HCT116 (cell line): Measurements from ENCODE around the gene RHOB. TPM values are rescaled to one million over a fixed set of nuclear protein-coding genes. Genes with fewer than 3 reads are reported as not detected.

Experiments
- ATAC-seq: fragments of 200-7000 bp; cut with Tn5 transposase; 2 replicates; pipeline ENCODE4 v1.9.1; 2020; ENCODE audit warnings: mild to moderate bottlenecking, moderate library complexity
- BruUV-seq: library from RNA; stranded (reverse); fragments of 400-500 nt; replicated peaks from 2 replicates; lab custom pipeline; 2021; lab: Mats Ljungman, UMichigan
- CTCF ChIA-PET: fragments of 300-600 bp; sonication (Branson Sonifier 250); formaldehyde crosslinking; loops from one replicate; lab custom pipeline; 2021; ENCODE audit warnings: antibody characterized with exemption; lab: Charles Lee
- POLR2A ChIA-PET: fragments of 300-600, 350-600 bp; sonication (Branson Sonifier 250); formaldehyde crosslinking; loops from one replicate; lab custom pipeline; 2021; ENCODE audit warnings: antibody characterized with exemption; lab: Charles Lee
- RAD21 ChIA-PET, 2 experiments: fragments of 300-600 bp; sonication (Branson Sonifier 250); formaldehyde crosslinking; loops; one replicate each; lab custom pipeline; 2023; ENCODE audit warnings: low total read pairs in 2 of 2; ENCODE audit not compliant: uncharacterized antibody in 2 of 2, unreplicated experiment in 2 of 2, low non-redundant PET in 1 of 2; lab: Charles Lee
- DNase-seq: peaks from one replicate; pipeline ENCODE4 v3.0.0-alpha.2; 2010; ENCODE audit warnings: low read depth, low spot score
- H2AFZ ChIP-seq: fragments of 200-600 bp; shearing (Covaris generic), sonication (generic); 2 replicates; pipeline ENCODE4 v1.6.1; 2017; ENCODE audit warnings: low read depth, mixed run types, mixed read lengths, antibody characterized with exemption, low read length; ENCODE audit not compliant: poor library complexity, severe bottlenecking
- H3K27ac ChIP-seq: 2 replicates; pipeline ENCODE4 v1.5.1; 2012; ENCODE audit warnings: low read depth, low read length
- H3K27me3 ChIP-seq: fragments of 200-600 bp; sonication (generic); 2 replicates; pipeline ENCODE4 v1.6.1; 2016; ENCODE audit warnings: mixed run types, low read length, mixed read lengths; ENCODE audit not compliant: insufficient read depth
- H3K36me3 ChIP-seq, 2 experiments: fragments of 200-500 bp in 1 of 2; fragments of 200-600 bp in 1 of 2; sonication (Bioruptor generic) in 1 of 2; sonication (generic) in 1 of 2; 2 replicates each; pipeline versions ENCODE4 v1.5.1 to v1.6.1; 2014 to 2016; ENCODE audit warnings: low read length in 2 of 2, inconsistent platforms in 1 of 2, mixed read lengths in 1 of 2, mixed run types in 1 of 2; ENCODE audit not compliant: insufficient read depth in 2 of 2, control insufficient read depth in 1 of 2
- H3K4me1 ChIP-seq, 2 experiments: fragments of 200-600 bp in 1 of 2; sonication (generic) in 1 of 2; 2 replicates each; pipeline versions ENCODE4 v1.5.1 to v1.6.1; 2012 to 2017; ENCODE audit warnings: low read length in 2 of 2, inconsistent platforms in 1 of 2, mild to moderate bottlenecking in 1 of 2, mixed read lengths in 1 of 2, mixed run types in 1 of 2, moderate library complexity in 1 of 2; ENCODE audit not compliant: insufficient read depth in 2 of 2, control insufficient read depth in 1 of 2
- H3K4me2 ChIP-seq: fragments of 200-600 bp; sonication (generic); 2 replicates; pipeline ENCODE4 v1.6.1; 2017; ENCODE audit warnings: mixed run types, low read length, mixed read lengths
- H3K4me3 ChIP-seq, 2 experiments: fragments of 200-600 bp in 1 of 2; sonication (generic) in 1 of 2; replicated peaks in 1 of 2; 2 replicates each; pipeline ENCODE4 v1.5.1; 2011 to 2016; ENCODE audit warnings: low read length in 2 of 2, control low read depth in 1 of 2, low read depth in 1 of 2, mild to moderate bottlenecking in 1 of 2, mixed read lengths in 1 of 2, mixed run types in 1 of 2
- H3K79me2 ChIP-seq: fragments of 200-600 bp; sonication (generic); 2 replicates; pipeline ENCODE4 v1.6.1; 2017; ENCODE audit warnings: mild to moderate bottlenecking, mixed run types, low read length, moderate library complexity, mixed read lengths; ENCODE audit not compliant: insufficient read depth
- H3K9ac ChIP-seq: fragments of 200-600 bp; sonication (generic); 2 replicates; pipeline ENCODE4 v1.6.1; 2016; ENCODE audit warnings: low read length, mixed read lengths
- H3K9me2 ChIP-seq: fragments of 200-600 bp; sonication (generic), shearing (Covaris generic); 2 replicates; pipeline ENCODE4 v1.6.1; 2017; ENCODE audit warnings: mixed run types, mild to moderate bottlenecking, moderate library complexity; ENCODE audit not compliant: insufficient read depth
- H3K9me3 ChIP-seq, 2 experiments: fragments of 200-500 bp in 1 of 2; fragments of 200-600 bp in 1 of 2; sonication (Bioruptor generic) in 1 of 2; sonication (generic) in 1 of 2; 2 replicates each; pipeline ENCODE4 v1.6.1; 2014 to 2017; ENCODE audit warnings: low read length in 2 of 2, mixed read lengths in 2 of 2, inconsistent platforms in 1 of 2, low read depth in 1 of 2, mild to moderate bottlenecking in 1 of 2, mixed run types in 1 of 2, moderate library complexity in 1 of 2; ENCODE audit not compliant: control insufficient read depth in 1 of 2, insufficient read depth in 1 of 2
- H4K20me1 ChIP-seq: fragments of 200-600 bp; sonication (generic), shearing (Covaris generic); 2 replicates; pipeline ENCODE4 v1.6.1; 2017; ENCODE audit warnings: mixed run types, mild to moderate bottlenecking, moderate library complexity; ENCODE audit not compliant: insufficient read depth
- ATF3 ChIP-seq: IDR thresholded peaks from 2 replicates; pipeline ENCODE4 v1.6.1; 2012
- CBX3 ChIP-seq: IDR thresholded peaks from 2 replicates; pipeline ENCODE4 v1.6.1; 2012; ENCODE audit warnings: low read depth
- CEBPB ChIP-seq: IDR thresholded peaks from 2 replicates; pipeline ENCODE4 v1.6.1; 2012; ENCODE audit warnings: low read depth
- EGR1 ChIP-seq: IDR thresholded peaks from 2 replicates; pipeline ENCODE4 v1.6.1; 2012; ENCODE audit warnings: low read depth
- ELF1 ChIP-seq: IDR thresholded peaks from 2 replicates; pipeline ENCODE4 v1.6.1; 2012; ENCODE audit warnings: low read depth, borderline replicate concordance
- FOSL1 ChIP-seq: IDR thresholded peaks from 2 replicates; pipeline ENCODE4 v1.6.1; 2012; ENCODE audit warnings: low read depth
- JUND ChIP-seq: IDR thresholded peaks from 2 replicates; pipeline ENCODE4 v1.6.1; 2012
- MAX ChIP-seq: IDR thresholded peaks from 2 replicates; pipeline ENCODE4 v1.6.1; 2012
- POLR2AphosphoS5 ChIP-seq: IDR thresholded peaks from 2 replicates; pipeline ENCODE4 v1.6.1; 2011; ENCODE audit warnings: mild to moderate bottlenecking, low read depth, low read length, moderate library complexity
- RAD21 ChIP-seq: IDR thresholded peaks from 2 replicates; pipeline ENCODE4 v1.6.1; 2012; ENCODE audit warnings: low read depth, mild to moderate bottlenecking
- SIN3A ChIP-seq: IDR thresholded peaks from 2 replicates; pipeline ENCODE4 v1.6.1; 2012; ENCODE audit warnings: low read depth
- SP1 ChIP-seq: IDR thresholded peaks from 2 replicates; pipeline ENCODE4 v1.6.1; 2012; ENCODE audit warnings: low read depth
- TCF7L2 ChIP-seq: IDR thresholded peaks from 2 replicates; pipeline ENCODE4 v1.7.0; 2011; ENCODE audit warnings: borderline replicate concordance, inconsistent platforms; ENCODE audit not compliant: insufficient read depth, insufficient read length; ENCODE audit errors: extremely low read depth
- ZBTB33 ChIP-seq: IDR thresholded peaks from 2 replicates; pipeline ENCODE4 v1.6.1; 2011; ENCODE audit warnings: mild to moderate bottlenecking, low read length, moderate library complexity; ENCODE audit not compliant: insufficient replicate concordance; ENCODE audit errors: extremely low read depth
- ZFX ChIP-seq: fragments of 450-650 bp; IDR thresholded peaks from 2 replicates; pipeline ENCODE4 v1.6.1; 2017
- intact Hi-C: fragments of 100-400 bp; cut with micrococcal nuclease; formaldehyde crosslinking; loops from 2 replicates; pipeline ENCODE4 v1.10.0; 2022
- total RNA-seq: library from RNA; stranded (reverse); gene quantifications from one replicate; pipeline ENCODE4 v1.2.1, GENCODE V29; 2021; ENCODE audit not compliant: unreplicated experiment

The RHOB gene
- total RNA-seq, 1 experiment from 2014 or later = 72.9 TPM

DNA sequence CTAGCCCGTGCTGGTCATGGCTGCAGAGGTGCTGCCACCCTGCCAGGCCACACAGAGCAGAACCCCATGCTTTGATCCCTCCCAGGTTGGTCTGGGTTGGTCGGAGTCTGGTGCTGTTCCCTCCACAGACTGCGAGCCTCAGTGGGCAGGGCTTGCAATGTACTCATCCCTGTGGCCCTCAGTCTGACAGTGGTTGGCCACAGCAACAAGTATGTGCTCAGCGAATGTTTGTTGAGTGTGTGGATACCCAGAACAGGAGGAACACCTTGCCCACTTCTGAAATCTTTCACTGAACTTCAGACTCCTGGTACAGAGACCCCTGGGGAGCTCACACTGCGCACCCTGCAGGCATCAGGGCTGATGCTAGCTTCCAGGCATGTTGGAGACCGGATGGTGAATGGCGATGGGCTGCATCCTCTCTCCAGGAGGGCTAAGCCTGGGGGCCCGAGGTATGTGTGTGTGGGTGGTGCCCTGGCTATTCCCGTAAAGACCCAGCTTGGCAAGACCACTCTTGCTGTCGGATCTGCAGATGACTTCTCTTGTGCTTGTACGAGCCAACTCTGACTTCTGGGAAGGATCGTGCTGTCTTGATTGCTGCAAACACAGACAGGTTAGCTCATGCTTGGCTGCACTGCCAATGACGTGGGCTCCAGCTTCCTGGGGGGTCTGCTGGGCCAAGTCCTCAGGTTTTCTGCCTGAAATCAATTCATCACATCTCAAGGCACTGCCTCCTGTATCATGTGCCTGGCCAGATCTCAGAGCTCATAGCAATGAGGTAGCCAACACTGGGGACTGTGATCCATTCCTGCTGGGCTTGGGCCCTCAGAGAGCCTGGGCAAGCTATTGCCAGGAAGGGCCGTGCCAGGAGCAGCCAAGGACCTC, 43.7 kb downstream of the RHOB start:
- TF ChIP-seq SIN3A (no peak), ZFX (no peak), CBX3 (no peak)
- Histone ChIP-seq H3K9me2 (no peaks in the 10 kb centered on the region), H3K9me3 (no peaks in the 10 kb centered on the region), H4K20me1 (no peaks in the 10 kb centered on the region), H3K36me3 (no peaks in the 10 kb centered on the region), H3K4me3 (no peak overlapping the region), H3K79me2 (no peaks in the 10 kb centered on the region), H2AFZ (no peak overlapping the region), H3K4me1 (peaks cover 15 to 34% of the 10 kb centered on the region in 2 experiments), H3K9ac (no peak overlapping the region), H3K4me2 (no peak overlapping the region), H3K27ac (no peak overlapping the region), H3K27me3 (no peaks in the 10 kb centered on the region; the same call in 1 of the 2 replicates)
- DNase-seq (no peak), ATAC-seq (no peak)
- intact Hi-C loops = no loop called here
- no TSS peak for BruUV-seq
- ChIA-PET POLR2A (no interaction called here), RAD21 (no interaction called here), CTCF (no interaction called here)

- DNase-seq (peak; percentile 22), ATAC-seq (peak; percentile 80)
- POLR2A ChIA-PET = no interaction called here
- Histone ChIP-seq H3K9ac (no peak overlapping the region), H4K20me1 (no peaks in the 10 kb centered on the region), H3K27ac (no peak overlapping the region), H3K4me3 (peak overlapping the region in 1 of 2 experiments; percentile 29; a peak in 2 of 4 replicates), H2AFZ (peak overlapping the region; percentile 80)
- TF ChIP-seq POLR2AphosphoS5 (no peak), FOSL1 (peak; percentile 65), ZBTB33 (no peak), EGR1 (peak; percentile 75), ATF3 (no peak), TCF7L2 (peak; percentile 98), CEBPB (no peak; the same call in 1 of the 2 replicates), RAD21 (0 out of 2 replicates have a peak, but pooled peaks have one; percentile 9), ELF1 (no peak), SP1 (no peak), JUND (peak; percentile 65; the same call in 1 of the 2 replicates), CBX3 (0 out of 2 replicates have a peak, but pooled peaks have one; percentile 14), MAX (peak; percentile 23; the same call in 1 of the 2 replicates), SIN3A (no peak)
- TF ChIP-seq, all 23 proteins: peak for 7
- intact Hi-C loops = no loop called here
- no peaks in the 10 kb centered on the region for H3K36me3 ChIP-seq
- H3K9me2 ChIP-seq = no peaks in the 10 kb centered on the region
- peaks cover 27 to 48% of the 10 kb centered on the region in 2 experiments for H3K4me1 ChIP-seq
- peak overlapping the region; percentile 76 for H3K4me2 ChIP-seq
- RAD21 ChIA-PET = no interaction called here
- H3K9me3 ChIP-seq = no peaks in the 10 kb centered on the region
- no peaks in the 10 kb centered on the region; the same call in 1 of the 2 replicates for H3K27me3 ChIP-seq
- no TSS peak for BruUV-seq
- CTCF ChIA-PET = no interaction called here
- no peaks in the 10 kb centered on the region for H3K79me2 ChIP-seq
These were observed 45.1 kb downstream of the RHOB start for GRCh38 chr2:20491739-20492531.
